HG02938 (cell line): ENCODE measurements around the gene LCA5L.

Source experiments
- ATAC-seq: cut with Tn5 transposase; IDR thresholded peaks from one replicate; pipeline ENCODE4 v1.9.1; 2021; ENCODE audit warnings: mild to moderate bottlenecking, moderate library complexity; ENCODE audit not compliant: unreplicated experiment

Gene LCA5L

GRCh38 chr21:39445321-39446269 is at the start of gene LCA5L:
Gene LCA5L (minus strand): TSS chr21:39445778. CDS start chr21:39428493, 17,285 bp downstream.
- ATAC-seq = peak; percentile 70

- no peak for ATAC-seq
Measured at GRCh38 chr21:39489380-39489924, 43.9 kb upstream of the LCA5L start.

- ATAC-seq = no peak
Measured at GRCh38 chr21:39484711-39485276, 39.2 kb upstream of the LCA5L start.

- ATAC-seq = no peak
Measured at GRCh38 chr21:39483917-39484316, 38.3 kb upstream of the LCA5L start.

GRCh38 chr21:39481886-39482285 is 36.3 kb upstream of the LCA5L start:
- no peak for ATAC-seq

GRCh38 chr21:39480271-39480670 is 34.7 kb upstream of the LCA5L start:
- no peak for ATAC-seq

- ATAC-seq = no peak
Measured at GRCh38 chr21:39479814-39480182, 34.2 kb upstream of the LCA5L start.

- no peak for ATAC-seq
Measured at GRCh38 chr21:39479164-39479813, 33.7 kb upstream of the LCA5L start.

GRCh38 chr21:39474611-39475010 is 29.0 kb upstream of the LCA5L start:
- no peak for ATAC-seq

- ATAC-seq = no peak
Measured at GRCh38 chr21:39472786-39473185, 27.2 kb upstream of the LCA5L start.

- no peak for ATAC-seq
Measured at GRCh38 chr21:39471598-39471997, 26.0 kb upstream of the LCA5L start.

- no peak for ATAC-seq
Measured at GRCh38 chr21:39468559-39468958, 23.0 kb upstream of the LCA5L start.

GRCh38 chr21:39467746-39468145 is 22.2 kb upstream of the LCA5L start:
- no peak for ATAC-seq

GRCh38 chr21:39466584-39466983 is 21.0 kb upstream of the LCA5L start:
- ATAC-seq = no peak

- no peak for ATAC-seq
Measured at GRCh38 chr21:39463308-39463707, 17.7 kb upstream of the LCA5L start.

- ATAC-seq = peak; percentile 78
Measured at GRCh38 chr21:39461419-39461818, 15.8 kb upstream of the LCA5L start.

- ATAC-seq = no peak
Measured at GRCh38 chr21:39456665-39457064, 11.1 kb upstream of the LCA5L start.

GRCh38 chr21:39454949-39455668 is 9.5 kb upstream of the LCA5L start:
- ATAC-seq = no peak

- ATAC-seq = no peak
Measured at GRCh38 chr21:39453571-39454179, 8.1 kb upstream of the LCA5L start.

GRCh38 chr21:39452970-39453342 is 7.4 kb upstream of the LCA5L start:
- ATAC-seq = no peak
